ENCODE results near the gene GTSF1L. TPM values are rescaled to one million over a fixed set of nuclear protein-coding genes. Genes with fewer than 3 reads are reported as not detected.
A peak's percentile ranks its signal among the peaks of the same experiment; 100 is the strongest.

Gene GTSF1L
- total RNA-seq, 1 donor from 2014 or later: not detected

DNA sequence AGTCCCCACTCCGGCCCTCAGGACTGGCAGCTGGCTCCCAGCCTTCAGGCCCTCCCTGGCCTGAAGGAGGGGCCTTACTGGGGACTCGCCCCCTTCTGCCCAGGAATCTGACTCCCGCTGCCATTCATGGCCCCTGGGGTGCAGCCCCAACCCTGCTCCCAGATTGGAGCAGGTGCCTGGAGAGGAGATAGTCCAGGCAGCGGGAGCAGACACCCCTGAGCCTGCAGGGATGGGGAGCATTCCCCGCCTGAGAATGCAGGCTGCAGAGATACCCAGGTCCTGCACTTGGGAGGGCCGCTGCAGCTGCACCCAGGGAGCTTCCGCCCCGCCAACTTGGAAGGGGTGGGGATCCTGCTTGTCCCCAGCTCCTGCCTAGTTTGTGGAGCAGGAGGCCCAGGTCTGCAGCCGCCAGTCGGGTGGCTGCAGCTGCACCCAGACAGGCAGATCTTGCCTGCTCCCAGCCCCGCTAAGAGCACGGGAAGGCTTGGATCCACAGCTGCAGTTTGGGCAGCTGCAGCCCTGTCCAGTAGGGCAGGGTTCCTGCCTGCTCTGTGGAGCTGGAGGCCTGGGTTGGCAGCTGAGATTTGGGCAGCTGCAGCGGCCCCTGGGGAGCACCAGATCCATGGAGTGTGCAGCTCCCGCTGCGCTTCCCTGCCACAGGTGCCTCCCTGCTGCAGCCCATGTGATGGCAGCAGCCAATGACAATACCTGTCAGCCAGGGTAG, 5.2 kb downstream of the GTSF1L start:
- H3K27me3 ChIP-seq (ENCODE audit: low read depth): no peaks in the 10 kb centered on the region
- intact Hi-C loops (cut with DNase I): no loop called here
- H3K4me3 ChIP-seq: no peak overlapping the region
- DNase-seq (no peak), ATAC-seq (peak in 1 of 2 donors; percentile 14)
- TF ChIP-seq, protein P1, sequence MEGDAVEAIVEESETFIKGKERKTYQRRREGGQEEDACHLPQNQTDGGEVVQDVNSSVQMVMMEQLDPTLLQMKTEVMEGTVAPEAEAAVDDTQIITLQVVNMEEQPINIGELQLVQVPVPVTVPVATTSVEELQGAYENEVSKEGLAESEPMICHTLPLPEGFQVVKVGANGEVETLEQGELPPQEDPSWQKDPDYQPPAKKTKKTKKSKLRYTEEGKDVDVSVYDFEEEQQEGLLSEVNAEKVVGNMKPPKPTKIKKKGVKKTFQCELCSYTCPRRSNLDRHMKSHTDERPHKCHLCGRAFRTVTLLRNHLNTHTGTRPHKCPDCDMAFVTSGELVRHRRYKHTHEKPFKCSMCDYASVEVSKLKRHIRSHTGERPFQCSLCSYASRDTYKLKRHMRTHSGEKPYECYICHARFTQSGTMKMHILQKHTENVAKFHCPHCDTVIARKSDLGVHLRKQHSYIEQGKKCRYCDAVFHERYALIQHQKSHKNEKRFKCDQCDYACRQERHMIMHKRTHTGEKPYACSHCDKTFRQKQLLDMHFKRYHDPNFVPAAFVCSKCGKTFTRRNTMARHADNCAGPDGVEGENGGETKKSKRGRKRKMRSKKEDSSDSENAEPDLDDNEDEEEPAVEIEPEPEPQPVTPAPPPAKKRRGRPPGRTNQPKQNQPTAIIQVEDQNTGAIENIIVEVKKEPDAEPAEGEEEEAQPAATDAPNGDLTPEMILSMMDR (IDR thresholded peaks at IDR 0.05): no peak
- no peaks in the 10 kb centered on the region for H3K4me1 ChIP-seq
- H3K9me3 ChIP-seq: no peaks in the 10 kb centered on the region
- H3K36me3 ChIP-seq: no peaks in the 10 kb centered on the region
- no peak overlapping the region for H3K27ac ChIP-seq

DNA sequence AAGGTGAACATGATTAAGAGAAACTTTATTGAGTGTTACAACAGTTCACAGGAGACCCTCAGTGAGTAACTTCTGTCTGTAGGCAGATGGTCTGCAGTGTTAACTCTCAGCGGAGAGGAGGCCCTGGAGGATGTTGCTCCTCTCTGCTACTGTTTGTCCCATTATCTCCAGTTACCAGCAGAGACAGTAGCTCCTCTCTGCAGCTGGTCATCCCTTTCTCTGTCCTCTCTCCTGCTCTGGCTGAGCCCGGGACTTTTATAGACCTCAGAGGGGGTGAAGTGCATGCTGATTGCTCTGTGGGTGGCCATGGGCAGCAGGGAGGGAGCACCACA, 5.7 kb downstream of the GTSF1L start:
- intact Hi-C loops (cut with DNase I): no loop called here
- no peaks in the 10 kb centered on the region for H3K27me3 ChIP-seq (ENCODE audit: low read depth)
- H3K9me3 ChIP-seq: no peaks in the 10 kb centered on the region
- no peak overlapping the region for H3K27ac ChIP-seq
- DNase-seq: no peak
- H3K4me3 ChIP-seq: no peak overlapping the region
- TF ChIP-seq, protein P1 (IDR thresholded peaks at IDR 0.05): no peak
- no peaks in the 10 kb centered on the region for H3K4me1 ChIP-seq
- no peaks in the 10 kb centered on the region for H3K36me3 ChIP-seq
- no peak for ATAC-seq

DNA sequence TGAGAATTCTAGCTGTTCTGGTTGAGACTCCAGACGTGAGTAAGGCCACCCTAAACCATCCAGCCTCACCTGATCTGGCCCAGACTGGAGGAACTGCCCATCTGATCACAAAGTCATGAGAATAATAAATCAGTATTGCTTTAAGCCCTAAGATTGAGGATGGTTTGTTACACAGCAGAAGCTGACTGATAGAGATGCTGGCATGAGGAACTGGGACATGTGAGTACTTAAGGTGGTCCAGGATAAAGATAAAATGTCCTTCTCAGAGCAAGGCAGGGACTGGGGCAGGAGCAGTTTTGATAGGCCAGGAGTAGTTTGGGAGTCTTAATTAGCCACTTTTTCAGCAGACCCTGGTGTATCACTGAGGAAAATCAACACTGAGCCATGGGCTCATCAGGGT, 6.8 kb downstream of the GTSF1L start:
- ATAC-seq (no peak), DNase-seq (no peak)
- H3K27me3 ChIP-seq (ENCODE audit: low read depth): no peaks in the 10 kb centered on the region
- TF ChIP-seq, protein P1 (IDR thresholded peaks at IDR 0.05): no peak
- no peaks in the 10 kb centered on the region for H3K9me3 ChIP-seq
- H3K36me3 ChIP-seq: no peaks in the 10 kb centered on the region
- intact Hi-C loops (cut with DNase I): no loop called here
- no peak overlapping the region for H3K27ac ChIP-seq
- H3K4me3 ChIP-seq: no peak overlapping the region
- no peaks in the 10 kb centered on the region for H3K4me1 ChIP-seq

DNA sequence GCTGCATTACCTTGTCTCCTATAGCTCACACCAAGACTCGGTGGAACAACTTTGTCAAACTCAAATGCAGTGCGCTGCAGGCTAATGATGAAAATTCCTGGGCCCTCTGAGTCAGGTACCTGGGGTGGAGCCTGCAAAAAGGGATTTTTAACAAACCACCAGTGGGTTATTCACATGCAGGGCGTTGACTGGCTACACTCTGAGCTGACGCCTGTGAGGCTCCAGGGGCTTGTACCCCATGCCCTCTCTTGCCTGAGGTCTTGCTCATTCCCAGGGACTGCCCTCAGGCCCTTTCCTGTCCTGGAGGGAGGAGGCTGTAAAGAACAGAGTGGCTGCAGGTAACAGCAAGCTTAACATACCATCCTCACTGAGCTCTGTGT, 9.2 kb downstream of the GTSF1L start:
- H3K27me3 ChIP-seq (ENCODE audit: low read depth): no peaks in the 10 kb centered on the region
- no peak overlapping the region for H3K4me3 ChIP-seq
- intact Hi-C loops (cut with DNase I): no loop called here
- no peaks in the 10 kb centered on the region for H3K36me3 ChIP-seq
- no peaks in the 10 kb centered on the region for H3K4me1 ChIP-seq
- no peak for DNase-seq
- TF ChIP-seq, protein P1 (IDR thresholded peaks at IDR 0.05): no peak
- ATAC-seq: no peak
- no peak overlapping the region for H3K27ac ChIP-seq
- no peaks in the 10 kb centered on the region for H3K9me3 ChIP-seq

DNA sequence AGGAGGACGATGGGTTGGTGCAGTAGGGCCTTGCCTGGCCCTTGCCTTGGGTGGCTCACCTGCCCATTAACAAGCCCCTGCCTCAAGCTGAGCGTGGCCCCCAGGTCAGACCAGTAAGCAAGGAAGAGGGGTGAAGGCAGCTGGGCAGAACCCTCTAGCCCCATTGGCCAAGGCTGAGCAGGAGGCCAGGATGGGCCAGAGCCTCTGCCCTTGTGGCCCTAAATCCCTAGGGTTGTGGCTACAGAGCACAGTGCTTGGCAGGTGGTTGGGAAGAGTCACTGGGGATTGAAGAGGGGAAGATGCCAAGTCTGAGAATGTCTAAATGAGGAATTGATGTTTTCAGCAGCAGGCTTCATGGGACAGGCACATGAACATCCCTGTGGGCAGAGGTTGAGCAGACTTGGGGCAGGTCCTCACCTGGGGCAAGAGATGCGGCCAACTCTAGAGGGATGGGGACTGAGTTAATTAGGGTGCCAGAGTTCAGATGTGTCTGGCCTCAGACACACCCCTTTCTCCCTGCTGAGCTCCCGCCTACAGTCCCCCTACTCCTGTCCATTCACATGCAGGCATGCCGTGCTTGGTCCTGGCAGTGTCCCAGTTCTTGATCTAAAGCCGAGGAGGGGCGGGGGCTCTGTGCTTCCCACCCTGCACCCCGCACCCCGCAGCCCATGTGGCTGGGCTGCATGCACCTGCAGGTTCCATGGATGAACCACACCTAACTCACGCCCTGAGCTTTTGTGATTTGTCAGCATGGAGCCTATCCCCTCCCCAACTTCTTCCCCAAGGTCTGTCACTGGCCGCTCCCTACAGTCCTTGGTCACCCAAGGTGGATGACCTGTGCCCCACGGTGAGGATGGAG, 9.8 kb downstream of the GTSF1L start:
- Histone ChIP-seq H3K4me3 (no peak overlapping the region), H3K4me1 (no peaks in the 10 kb centered on the region), H3K27me3 (ENCODE audit: low read depth) (no peaks in the 10 kb centered on the region), H3K27ac (no peak overlapping the region), H3K36me3 (no peaks in the 10 kb centered on the region), H3K9me3 (no peaks in the 10 kb centered on the region)
- TF ChIP-seq, protein P1 (IDR thresholded peaks at IDR 0.05): no peak
- intact Hi-C loops (cut with DNase I): no loop called here
- DNase-seq: no peak
- no peak for ATAC-seq
